Mononuclear cell (primary cell): ENCODE data around the gene SYT12. TPM values are rescaled to one million over a fixed set of nuclear protein-coding genes. Genes with fewer than 3 reads are reported as not detected.

Experiments
- H3K27me3 ChIP-seq: 2 replicates; pipeline ENCODE4 v1.6.0; 2011; ENCODE audit warnings: low read length, control low read depth; ENCODE audit not compliant: insufficient read depth
- H3K4me1 ChIP-seq: 2 replicates; pipeline ENCODE4 v1.5.1; 2011; ENCODE audit warnings: mild to moderate bottlenecking, low read length, control low read depth; ENCODE audit not compliant: insufficient read depth
- H3K4me3 ChIP-seq: 2 replicates; pipeline ENCODE4 v1.5.1; 2011; ENCODE audit warnings: mild to moderate bottlenecking, low read length, moderate library complexity
- H3K9me3 ChIP-seq: 2 replicates; pipeline ENCODE4 v1.5.1; 2011; ENCODE audit warnings: low read depth, mild to moderate bottlenecking, control low read depth, low read length
- total RNA-seq: library from RNA; depleted of rRNA; stranded (reverse); fragments of >200 nt; gene quantifications from one replicate; pipeline ENCODE4 v1.2.3, GENCODE V29; 2012

SYT12 gene
- total RNA-seq, 1 donor, result 0.10 TPM

GRCh38 chr11:67031791-67032561 is 9.0 kb downstream of the SYT12 start:
- Histone ChIP-seq H3K4me1 (no peaks in the 10 kb centered on the region), H3K9me3 (no peaks in the 10 kb centered on the region), H3K27me3 (no peaks in the 10 kb centered on the region), H3K4me3 (no peak overlapping the region)

DNA sequence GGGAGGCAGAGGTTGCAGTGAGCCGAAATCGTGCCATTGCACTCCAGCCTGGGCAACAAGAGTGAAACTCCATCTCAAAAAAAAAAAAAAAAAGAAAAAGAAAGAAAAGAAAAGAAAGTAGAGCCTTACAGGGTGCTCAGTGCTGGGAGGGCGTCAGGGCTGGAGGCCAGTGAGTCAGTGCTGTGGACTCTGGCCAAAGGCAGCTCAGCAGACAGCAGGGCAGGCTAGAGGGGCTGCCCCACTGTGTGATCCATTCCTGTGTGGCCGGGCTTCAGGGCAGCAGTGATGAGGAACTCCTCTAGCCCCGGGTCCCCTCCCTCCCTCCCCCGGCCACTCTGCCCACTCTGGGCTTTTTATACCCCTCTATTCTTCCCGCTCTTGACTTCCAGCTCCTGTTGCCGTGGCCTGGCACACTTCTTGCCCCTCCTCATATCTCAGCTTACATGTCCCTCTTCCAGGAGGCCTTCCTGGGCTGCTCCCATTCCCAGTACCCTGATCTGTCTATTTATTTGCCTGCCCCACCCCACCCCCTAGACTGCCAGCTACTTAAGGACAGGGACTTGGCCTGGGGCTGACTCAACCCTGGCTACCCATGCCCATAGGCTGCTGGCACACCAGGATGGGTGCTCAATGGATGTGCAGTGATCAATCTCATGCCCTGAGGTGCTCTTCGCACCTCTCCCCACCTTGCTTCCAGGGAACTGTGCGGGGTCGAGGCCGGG is 10.1 kb downstream of the SYT12 start:
- no peaks in the 10 kb centered on the region for H3K27me3 ChIP-seq
- H3K9me3 ChIP-seq, result no peaks in the 10 kb centered on the region
- no peak overlapping the region for H3K4me3 ChIP-seq
- H3K4me1 ChIP-seq, result no peaks in the 10 kb centered on the region

- Histone ChIP-seq H3K4me3 (no peak overlapping the region), H3K4me1 (no peaks in the 10 kb centered on the region), H3K9me3 (no peaks in the 10 kb centered on the region), H3K27me3 (no peaks in the 10 kb centered on the region)
These were observed 10.8 kb downstream of the SYT12 start for GRCh38 chr11:67033661-67034166.

DNA sequence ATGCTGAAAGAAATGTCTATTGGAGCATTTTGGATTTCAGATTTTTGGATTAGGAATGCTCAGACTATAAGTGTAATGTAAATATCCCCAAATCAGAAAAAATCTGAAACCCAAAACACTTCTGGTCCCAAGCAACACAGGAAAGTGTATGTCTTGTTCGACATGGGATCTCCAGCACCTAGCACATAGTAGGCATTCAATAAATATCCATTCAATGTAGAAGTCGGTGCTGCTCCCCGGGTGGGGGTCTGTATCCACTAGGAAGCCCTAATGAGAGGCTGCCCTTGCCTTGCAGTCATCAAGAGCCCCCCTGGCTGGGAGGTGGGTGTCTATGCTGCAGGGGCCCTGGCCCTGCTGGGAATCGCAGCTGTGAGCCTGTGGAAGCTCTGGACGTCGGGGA is 11.4 kb downstream of the SYT12 start:
- Histone ChIP-seq H3K27me3 (no peaks in the 10 kb centered on the region), H3K4me3 (no peak overlapping the region), H3K4me1 (no peaks in the 10 kb centered on the region), H3K9me3 (no peaks in the 10 kb centered on the region)

DNA sequence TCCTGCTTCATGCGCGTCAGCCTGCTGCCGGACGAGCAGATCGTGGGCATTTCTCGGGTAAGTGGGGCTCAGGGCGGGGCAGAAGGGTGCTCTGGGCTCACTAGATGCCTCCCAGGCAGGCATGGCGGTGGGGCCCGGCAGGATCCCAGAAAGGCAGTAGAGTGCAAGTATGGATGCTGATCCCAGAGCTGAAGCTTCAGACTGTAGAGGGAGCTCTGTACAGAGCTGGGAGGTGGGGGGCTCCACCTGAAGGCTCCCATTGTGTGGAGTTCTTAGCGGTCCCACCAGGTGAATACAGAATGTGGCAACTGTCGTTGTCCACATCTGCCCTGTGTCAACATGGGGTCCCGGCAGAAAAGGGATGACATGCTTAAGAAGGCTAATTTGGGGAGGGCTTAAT is 17.2 kb downstream of the SYT12 start:
- H3K9me3 ChIP-seq, result no peaks in the 10 kb centered on the region
- H3K27me3 ChIP-seq, result no peaks in the 10 kb centered on the region
- H3K4me3 ChIP-seq, result no peak overlapping the region
- H3K4me1 ChIP-seq, result no peaks in the 10 kb centered on the region

GRCh38 chr11:67041602-67042001 is 18.7 kb downstream of the SYT12 start:
- Histone ChIP-seq H3K4me1 (no peaks in the 10 kb centered on the region), H3K27me3 (no peaks in the 10 kb centered on the region), H3K9me3 (no peaks in the 10 kb centered on the region), H3K4me3 (no peak overlapping the region)

- Histone ChIP-seq H3K27me3 (no peaks in the 10 kb centered on the region), H3K9me3 (no peaks in the 10 kb centered on the region), H3K4me1 (no peaks in the 10 kb centered on the region), H3K4me3 (no peak overlapping the region)
These were observed 20.8 kb downstream of the SYT12 start for GRCh38 chr11:67043572-67044349.

- H3K4me3 ChIP-seq, result no peak overlapping the region
- H3K4me1 ChIP-seq, result no peaks in the 10 kb centered on the region
- no peaks in the 10 kb centered on the region for H3K9me3 ChIP-seq
- no peaks in the 10 kb centered on the region for H3K27me3 ChIP-seq
These were observed 21.6 kb downstream of the SYT12 start for GRCh38 chr11:67044496-67044895.

- Histone ChIP-seq H3K4me3 (no peak overlapping the region), H3K27me3 (no peaks in the 10 kb centered on the region), H3K9me3 (no peaks in the 10 kb centered on the region), H3K4me1 (no peaks in the 10 kb centered on the region)
These were observed 22.4 kb downstream of the SYT12 start for GRCh38 chr11:67045314-67045713.

- Histone ChIP-seq H3K27me3 (no peaks in the 10 kb centered on the region), H3K9me3 (no peaks in the 10 kb centered on the region), H3K4me3 (no peak overlapping the region), H3K4me1 (no peaks in the 10 kb centered on the region)
These were observed 25.7 kb downstream of the SYT12 start for GRCh38 chr11:67048515-67049130.

DNA sequence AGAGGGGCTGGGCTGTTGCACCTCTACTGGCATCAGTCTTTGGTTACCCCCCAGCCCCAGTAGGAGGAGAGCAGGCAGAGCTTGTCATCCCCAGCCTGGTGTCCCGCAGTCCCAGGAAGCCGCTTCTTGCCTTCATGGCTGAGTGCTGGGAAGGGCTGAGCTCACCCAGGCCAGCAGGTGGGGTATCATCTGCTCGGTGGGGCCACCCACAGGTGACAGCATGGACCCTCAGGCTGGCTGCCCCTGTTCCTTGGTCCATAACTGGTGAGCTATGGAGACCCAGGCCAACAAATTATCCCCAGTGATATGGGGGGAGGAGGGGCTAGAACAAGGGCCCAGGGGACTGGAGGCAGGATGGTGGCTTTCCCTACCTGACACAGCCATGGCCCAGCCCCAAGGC is 27.2 kb downstream of the SYT12 start:
- H3K4me1 ChIP-seq, result no peaks in the 10 kb centered on the region
- H3K4me3 ChIP-seq, result no peak overlapping the region
- no peaks in the 10 kb centered on the region for H3K27me3 ChIP-seq
- H3K9me3 ChIP-seq, result no peaks in the 10 kb centered on the region

DNA sequence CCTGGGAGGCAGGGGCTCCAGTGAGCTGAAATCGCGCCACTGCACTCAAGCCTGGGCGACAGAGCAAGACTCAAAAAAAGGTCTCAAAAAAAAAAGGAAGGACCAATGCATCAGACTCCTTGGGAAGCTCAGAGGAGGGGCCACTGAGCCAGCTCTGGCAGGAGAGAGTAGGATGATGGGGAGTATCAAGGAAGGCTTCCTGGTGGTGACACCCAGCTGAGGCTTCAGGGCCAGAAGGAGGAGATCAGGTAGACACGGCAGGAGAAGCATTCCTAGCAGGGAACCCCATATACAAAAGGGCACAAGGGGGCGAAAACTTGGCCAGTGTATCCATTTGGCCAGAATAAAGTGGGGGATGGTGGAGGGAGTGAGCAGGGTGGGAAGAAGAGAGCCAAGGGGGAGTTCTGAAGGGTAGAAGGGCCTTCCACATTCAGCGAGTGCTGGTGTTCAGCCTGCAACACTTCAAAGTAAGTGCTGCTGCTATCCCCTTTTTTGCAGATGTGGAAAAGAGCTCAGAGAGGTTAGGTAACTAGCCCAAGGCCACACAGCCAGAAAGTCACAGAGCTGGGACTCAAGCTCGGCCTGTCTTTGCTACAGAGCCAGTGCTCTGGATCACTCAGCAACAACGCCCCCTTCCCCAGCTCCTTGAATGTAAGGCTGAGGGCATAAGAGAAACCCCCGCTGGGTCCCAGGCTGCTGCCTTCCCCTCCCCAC is 28.4 kb downstream of the SYT12 start:
- Histone ChIP-seq H3K27me3 (peaks cover 7% of the 10 kb centered on the region), H3K4me1 (peaks cover 3% of the 10 kb centered on the region), H3K9me3 (no peaks in the 10 kb centered on the region), H3K4me3 (no peak overlapping the region)

DNA sequence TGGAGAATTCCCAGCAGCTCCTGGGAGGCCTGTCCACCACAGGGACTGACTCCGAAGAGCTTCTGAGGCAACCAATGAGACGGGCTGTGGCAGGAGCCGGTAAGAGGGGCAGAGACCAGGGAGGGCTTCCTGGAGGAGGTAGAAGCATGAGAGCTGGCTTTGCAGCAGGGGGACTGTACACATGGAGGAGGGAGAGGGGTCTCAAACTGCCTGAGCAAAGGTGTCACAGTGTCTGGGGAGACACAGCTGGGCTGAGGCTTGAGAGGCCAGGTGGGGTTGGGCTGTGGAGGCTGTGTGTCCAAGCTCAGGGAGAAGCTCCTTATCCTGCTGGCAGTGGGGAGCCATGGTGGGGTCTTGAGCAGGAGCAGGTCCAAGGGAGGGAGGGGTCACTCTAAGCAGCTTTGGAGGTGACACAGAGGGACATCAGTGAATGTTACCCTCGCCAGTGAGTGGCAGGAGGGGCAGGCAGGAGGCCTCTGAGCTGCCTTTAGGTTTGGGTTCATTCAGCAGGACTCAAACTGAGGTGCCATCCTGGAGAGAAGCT is 29.1 kb downstream of the SYT12 start:
- Histone ChIP-seq H3K4me1 (peaks cover 5% of the 10 kb centered on the region), H3K27me3 (peaks cover 10% of the 10 kb centered on the region), H3K4me3 (no peak overlapping the region), H3K9me3 (no peaks in the 10 kb centered on the region)

GRCh38 chr11:67052891-67053290 is 30.0 kb downstream of the SYT12 start:
- H3K27me3 ChIP-seq, result peaks cover 17% of the 10 kb centered on the region
- H3K4me1 ChIP-seq, result peaks cover 5% of the 10 kb centered on the region
- H3K9me3 ChIP-seq, result no peaks in the 10 kb centered on the region
- no peak overlapping the region for H3K4me3 ChIP-seq
